GM18861 (cell line): Measurements from ENCODE around the gene ATG10.
A peak's percentile ranks its signal among the peaks of the same experiment; 100 is the strongest.
"Not testable (repeated sequence)": the region's sequence is repeated elsewhere in the genome, so short reads cannot be mapped to it uniquely, and the experiment has no call there.

Experiments
- ATAC-seq: cut with Tn5 transposase; IDR thresholded peaks from one replicate; pipeline ENCODE4 v1.9.1; 2021; ENCODE audit not compliant: unreplicated experiment

ATG10 gene

DNA sequence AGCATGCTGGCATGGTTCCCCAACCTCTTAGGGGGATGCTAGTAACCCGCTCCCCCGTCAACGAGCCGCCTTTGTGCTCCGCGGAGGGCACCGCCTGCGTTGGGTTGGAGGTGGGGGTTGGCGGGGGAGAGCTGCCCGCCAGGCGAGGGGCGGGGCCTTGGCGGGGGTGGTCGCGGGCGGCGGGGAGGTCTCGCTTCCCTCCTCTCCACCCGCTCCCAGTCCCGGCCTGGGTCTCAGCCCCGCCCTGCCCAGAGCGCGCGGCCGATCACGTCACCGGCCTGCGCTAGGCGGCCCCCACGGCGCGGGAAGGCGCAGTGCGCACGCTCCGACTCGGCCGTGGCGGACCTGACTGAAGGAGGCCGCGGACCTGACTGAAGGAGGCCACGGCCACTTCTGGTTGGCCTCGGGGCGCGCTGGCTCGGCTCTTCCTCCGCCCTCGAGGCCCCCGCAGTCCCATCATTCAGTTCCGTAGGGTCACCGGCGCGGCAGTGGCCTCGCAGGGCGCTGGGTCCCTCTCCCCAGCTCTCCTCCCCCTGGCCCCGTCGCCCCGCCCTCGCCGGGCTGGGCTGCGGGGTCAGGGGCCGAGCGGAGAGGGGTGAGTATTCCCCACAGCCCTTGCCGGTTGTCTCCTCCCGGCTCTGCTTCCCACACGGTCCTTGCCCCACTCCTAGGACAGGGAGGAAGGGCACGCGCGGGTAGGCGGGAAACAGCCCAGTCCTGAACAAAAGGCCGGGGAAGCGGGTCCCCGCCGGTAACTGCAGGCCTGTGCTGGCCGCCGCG, at the start of gene ATG10:
Gene ATG10, plus strand, starts transcription at position 312 of the 780 bp plus-strand sequence. CDS start 15,548 bp downstream, outside the sequence.
- ATAC-seq, result peak; percentile 95

DNA sequence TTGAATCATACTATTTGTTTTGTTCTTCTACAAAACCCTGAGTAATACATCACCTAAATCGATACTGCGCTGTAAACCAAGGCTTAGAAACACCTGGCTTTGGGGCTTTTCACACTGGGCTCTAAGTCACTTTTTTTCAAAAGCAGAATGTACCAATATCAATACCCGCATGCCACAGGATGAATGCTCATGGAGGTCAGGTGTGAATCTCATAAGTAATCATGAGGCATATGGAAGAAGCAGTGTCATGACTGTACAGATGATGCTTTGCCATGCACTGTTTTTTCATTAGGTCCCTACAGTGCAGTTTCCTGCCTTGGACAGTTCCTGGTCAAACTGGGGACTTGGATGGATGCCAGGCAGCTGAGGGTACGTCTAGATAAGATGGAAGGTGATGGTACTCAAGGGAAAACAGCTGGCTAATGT, 49.0 kb upstream of the ATG10 start:
- no peak for ATAC-seq

DNA sequence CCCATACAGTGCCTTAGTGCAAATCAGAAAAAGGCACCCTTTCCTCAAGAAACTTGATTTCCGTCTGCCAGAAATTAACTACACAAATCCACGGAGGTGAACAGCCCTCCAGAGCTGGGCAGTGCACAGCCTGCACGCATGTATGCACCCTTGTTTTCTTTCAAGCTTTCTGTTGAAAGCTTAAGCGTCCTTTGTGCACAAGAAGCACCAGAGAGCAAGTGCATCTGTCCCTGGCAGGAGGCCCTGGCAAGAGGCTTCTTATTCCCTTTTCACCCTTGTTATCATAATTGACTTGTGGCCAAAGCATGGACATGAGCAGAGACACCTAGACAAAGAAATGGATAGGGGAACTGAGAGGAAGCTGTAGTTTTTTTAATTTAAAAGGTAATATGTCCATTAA, 47.4 kb upstream of the ATG10 start:
- no peak for ATAC-seq

GRCh38 chr5:81925009-81925408, 46.8 kb upstream of the ATG10 start:
- ATAC-seq, result no peak

GRCh38 chr5:81925981-81926380, 45.8 kb upstream of the ATG10 start:
- ATAC-seq, result no peak

DNA sequence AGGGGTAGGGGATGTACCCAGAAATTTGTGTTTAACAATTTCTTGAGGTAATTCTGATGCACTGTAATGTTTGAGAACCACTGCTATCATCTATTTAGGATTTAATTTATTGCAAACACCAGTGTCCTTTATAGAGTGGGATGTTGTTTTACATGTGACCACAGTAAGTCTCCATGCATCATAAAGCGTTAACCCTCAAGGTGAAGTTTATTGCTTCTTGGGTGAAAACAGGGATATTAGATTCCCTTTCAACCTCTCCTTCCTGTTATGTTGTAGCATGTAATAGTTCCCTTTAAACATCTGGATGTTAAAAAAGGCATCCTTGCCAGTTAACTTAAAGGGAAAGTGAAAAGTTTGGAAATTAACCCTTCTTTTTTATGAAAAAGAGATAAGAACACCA, 35.8 kb upstream of the ATG10 start:
- ATAC-seq, result no peak

DNA sequence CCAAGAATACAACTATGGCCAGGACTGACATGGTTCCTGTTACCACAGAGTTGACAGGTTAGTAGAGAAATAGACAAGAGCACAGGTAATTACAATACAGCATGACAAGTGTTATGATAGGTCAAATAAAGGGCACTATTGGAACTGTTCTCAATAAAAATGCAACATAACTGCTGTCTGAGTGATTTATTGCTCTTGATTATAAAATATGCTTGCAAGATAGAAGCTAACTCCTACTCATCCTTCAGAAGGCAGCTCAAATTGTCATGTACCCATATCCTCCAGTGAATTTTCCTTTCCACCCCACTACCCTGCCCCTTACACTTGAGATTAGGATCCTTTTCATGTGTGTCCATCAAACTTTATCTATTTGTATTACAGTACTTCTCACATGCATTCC, 35.1 kb upstream of the ATG10 start:
- no peak for ATAC-seq

- ATAC-seq, result no peak
These were observed 29.1 kb upstream of the ATG10 start for GRCh38 chr5:81942746-81943145.

DNA sequence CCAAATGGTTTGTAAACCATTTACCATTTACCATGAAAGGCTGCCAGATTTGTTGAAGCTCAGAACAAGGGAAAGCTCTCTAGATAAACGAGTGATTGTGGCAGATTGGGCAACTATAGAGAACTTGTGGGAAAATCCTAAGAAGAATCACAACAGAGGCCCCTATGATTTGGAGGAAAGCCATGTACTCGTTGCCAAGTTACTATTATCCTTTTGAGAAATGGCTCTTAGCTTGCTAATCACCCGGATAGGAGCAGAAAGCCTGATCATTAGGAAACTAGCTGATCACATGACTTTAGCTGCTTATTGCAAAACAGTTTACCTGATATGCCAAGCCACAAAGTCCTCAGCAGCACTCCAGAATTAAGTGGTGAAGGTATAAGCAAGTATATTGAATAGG, 23.5 kb upstream of the ATG10 start:
- no peak for ATAC-seq

DNA sequence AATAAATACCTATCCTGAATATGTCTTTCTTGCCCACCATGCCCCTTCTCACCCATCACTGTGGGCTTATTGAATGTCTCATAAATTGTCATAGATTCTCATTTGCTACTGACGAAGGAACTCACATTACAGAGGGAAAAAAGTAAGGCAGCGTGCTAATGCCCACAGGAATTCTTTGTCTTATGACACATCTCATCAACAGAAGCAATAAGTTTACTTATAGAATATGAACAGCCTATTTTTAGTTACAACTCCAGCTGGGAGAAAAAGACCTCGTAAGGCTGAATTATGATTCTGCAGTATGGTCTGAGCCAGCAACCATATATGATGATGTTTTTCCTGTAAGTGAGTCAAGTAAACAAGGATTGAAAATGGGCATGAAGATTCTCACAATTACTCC, 22.4 kb upstream of the ATG10 start:
- ATAC-seq, result no peak

DNA sequence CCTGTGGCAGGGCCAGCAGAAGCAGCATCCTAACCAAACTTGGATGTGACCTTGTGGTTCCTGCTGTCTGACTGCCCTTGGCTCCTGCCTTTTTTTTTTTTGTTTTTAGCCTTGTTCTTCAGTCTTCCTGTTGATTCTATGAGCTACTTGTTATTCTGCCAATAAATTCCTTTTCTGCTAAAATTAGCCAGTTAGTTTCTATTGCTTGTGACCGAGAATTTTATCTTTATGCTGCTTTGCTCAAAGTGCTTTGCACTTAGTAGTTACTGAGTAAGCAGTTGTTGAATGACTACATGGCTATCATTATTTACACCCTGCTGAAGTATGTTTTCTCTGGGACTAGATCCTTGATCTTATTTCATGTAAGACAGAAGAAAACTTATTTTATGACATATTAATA, 20.8 kb upstream of the ATG10 start:
- ATAC-seq, result no peak

DNA sequence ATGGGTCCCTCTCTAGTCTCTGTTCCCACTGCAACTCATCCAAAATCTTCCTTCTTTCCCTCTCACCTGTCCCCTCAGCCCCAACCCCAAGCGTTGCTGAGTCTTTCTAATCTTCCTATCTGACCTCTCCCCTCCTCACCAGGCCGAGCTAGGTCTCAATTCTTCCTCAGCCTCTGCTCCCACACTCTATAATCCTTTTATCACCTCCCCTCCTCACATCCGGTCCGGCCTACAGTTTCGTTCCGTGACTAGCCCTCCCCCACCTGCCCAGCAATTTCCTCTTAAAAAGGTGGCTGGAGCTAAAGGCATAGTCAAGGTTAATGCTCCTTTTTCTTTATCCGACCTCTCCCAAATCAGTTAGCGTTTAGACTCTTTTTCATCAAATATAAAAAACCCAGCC, 17.0 kb upstream of the ATG10 start:
- not testable (repeated sequence) for ATAC-seq

DNA sequence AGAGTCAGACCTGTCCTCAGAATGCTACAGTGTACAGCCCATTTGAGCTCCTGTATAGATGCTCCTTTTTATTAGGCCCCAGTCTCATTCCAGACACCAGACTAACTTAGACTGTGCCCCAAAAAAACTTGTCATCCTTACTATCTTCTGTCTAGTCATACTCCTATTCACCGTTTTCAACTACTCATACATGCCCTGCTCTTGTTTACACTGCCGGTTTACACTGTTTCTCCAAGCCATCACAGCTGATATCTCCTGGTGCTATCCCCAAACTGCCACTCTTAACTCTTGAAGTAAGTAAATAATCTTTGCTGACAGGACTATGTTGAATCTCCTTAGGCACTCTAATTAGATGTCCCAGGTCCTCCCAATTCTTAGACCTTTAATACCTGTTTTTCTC, 13.7 kb upstream of the ATG10 start:
- not testable (repeated sequence) for ATAC-seq

DNA sequence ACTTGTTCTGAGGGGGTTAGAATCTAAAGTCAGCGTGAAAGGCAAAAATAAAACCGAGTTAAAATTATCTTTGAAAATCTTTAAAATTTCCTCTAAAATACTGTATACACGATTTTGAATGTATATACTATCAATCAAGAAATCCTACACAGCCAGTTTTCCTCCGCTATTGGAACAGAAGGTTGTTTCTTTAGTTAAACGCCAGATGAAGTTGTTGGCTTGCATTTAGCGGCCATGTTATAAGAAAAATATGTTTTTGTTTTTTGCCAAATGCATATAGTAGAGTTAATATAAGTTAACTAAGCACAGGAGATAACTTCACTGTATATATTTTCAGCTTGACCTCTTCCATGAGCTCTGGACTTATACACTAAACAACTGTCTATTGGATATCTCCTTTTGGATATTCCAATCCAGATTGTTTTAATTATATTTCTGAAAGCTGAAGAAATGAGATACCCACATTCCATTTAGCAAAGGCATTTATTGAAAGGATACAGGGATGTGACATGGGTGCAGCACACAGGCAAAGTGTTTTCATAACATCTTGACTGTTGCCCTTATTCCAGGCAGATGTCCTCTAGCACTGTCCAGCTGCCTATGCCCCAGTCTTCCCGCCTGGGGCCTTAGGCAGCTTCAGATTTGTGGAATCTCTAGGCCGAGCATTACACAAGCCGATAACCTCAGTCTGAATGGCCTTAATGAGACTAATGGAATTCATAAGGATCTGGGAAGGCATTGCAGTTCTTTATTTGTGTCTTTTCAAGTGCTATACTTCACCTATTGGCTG, 10.0 kb upstream of the ATG10 start:
- ATAC-seq, result no peak

DNA sequence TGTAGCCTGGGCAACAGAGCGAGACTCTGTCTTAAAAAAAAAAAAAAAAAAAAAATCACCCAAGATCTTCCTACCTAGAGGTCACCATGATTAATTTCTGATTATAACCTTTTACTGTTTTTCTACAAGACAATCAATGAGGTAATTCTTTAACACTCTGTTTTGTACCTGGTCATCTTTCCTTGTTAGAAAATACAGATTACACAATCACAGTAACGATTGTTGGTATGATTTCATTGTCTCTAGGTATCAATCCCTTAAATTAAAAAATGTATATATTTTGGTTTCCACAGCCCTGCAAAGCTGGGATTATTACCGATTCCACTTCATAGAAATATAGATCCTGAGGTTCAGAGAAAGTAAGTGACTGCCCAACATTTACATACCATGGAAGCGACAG, 8.3 kb upstream of the ATG10 start:
- no peak for ATAC-seq

GRCh38 chr5:81965524-81965923, 6.3 kb upstream of the ATG10 start:
- ATAC-seq, result no peak

- ATAC-seq, result no peak
These were observed 2.6 kb upstream of the ATG10 start for GRCh38 chr5:81969226-81969625.

GRCh38 chr5:81969912-81970311, 1.9 kb upstream of the ATG10 start:
- no peak for ATAC-seq

- no peak for ATAC-seq
These were observed 612 bp upstream of the ATG10 start for GRCh38 chr5:81971111-81971711.

- peak; percentile 22 for ATAC-seq
These were observed 615 bp downstream of the ATG10 start for GRCh38 chr5:81972492-81972783.

GRCh38 chr5:81980160-81980559, 8.3 kb downstream of the ATG10 start:
- no peak for ATAC-seq

DNA sequence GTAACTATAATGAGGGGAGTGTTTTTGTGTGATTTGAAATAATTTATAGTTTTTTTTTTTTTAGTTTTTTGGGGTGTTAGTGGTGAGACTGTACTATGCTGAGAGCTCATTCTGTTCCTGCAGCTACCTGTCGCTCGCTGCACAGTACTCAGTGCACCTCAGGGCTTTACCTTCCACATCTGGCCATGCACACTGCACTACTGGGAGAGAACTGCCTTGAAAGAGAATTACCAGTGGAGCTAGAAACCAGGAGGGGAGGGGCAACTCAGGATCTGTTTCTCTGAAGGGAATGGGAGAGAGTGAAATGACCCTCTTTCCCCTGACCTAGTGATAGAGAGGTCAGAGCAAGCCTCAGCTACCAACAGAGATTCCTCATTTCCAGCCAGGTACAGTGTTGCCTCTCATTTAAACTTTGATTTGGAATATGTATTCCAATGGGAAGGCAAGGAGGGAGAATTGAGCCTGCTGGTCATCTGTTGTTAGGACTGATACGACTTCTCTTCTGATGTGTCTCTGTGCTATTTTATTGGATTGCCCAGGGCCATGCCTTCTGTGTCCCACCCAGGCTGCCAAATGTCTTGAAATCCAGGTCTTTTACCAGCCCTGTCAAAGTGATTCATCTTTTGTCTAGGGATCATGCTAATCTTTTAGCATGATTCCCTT, 8.9 kb downstream of the ATG10 start:
- ATAC-seq, result no peak
